GM12872 (cell line): Measurements from ENCODE around the gene CEP68.

Experiments used
- CTCF ChIP-seq: IDR thresholded peaks from 3 replicates; pipeline ENCODE4 v1.5.1; 2011; ENCODE audit warnings: low read depth, mild to moderate bottlenecking, low read length, moderate library complexity; ENCODE audit not compliant: insufficient read depth

Gene CEP68

GRCh38 chr2:65033178-65033577 lies 23.0 kb upstream of the CEP68 start:
- peak; percentile 29; the same call in 2 of the 3 replicates for TF ChIP-seq CTCF

- TF ChIP-seq CTCF = no peak
These were observed 20.8 kb upstream of the CEP68 start for GRCh38 chr2:65035351-65035943.

GRCh38 chr2:65037178-65037577 lies 19.0 kb upstream of the CEP68 start:
- no peak for TF ChIP-seq CTCF

- TF ChIP-seq CTCF = no peak
These were observed 16.6 kb upstream of the CEP68 start for GRCh38 chr2:65039640-65040039.

- TF ChIP-seq CTCF = peak; percentile 97
These were observed 15.6 kb upstream of the CEP68 start for GRCh38 chr2:65040400-65041261.

- no peak for TF ChIP-seq CTCF
These were observed 13.2 kb upstream of the CEP68 start for GRCh38 chr2:65043001-65043400.

GRCh38 chr2:65044097-65044735 lies 12.0 kb upstream of the CEP68 start:
- no peak for TF ChIP-seq CTCF
